Measurements from ENCODE around the gene WDR86. TPM values are rescaled to one million over a fixed set of nuclear protein-coding genes. Genes with fewer than 3 reads are reported as not detected.

The WDR86 gene
- total RNA-seq, 1 experiment from 2014 or later: 7.7 TPM

- ChIA-PET CTCF (no interaction called here), POLR2A (ENCODE audit: unreplicated experiment) (interaction anchor here (0.6 kb wide), 1 partner anchor 1058 kb away, joined by 5 read pairs; no protein-coding TSS in a partner anchor)
- H4K20me1 ChIP-seq (ENCODE audit: insufficient read depth): no peaks in the 10 kb centered on the region
- H3K4me2 ChIP-seq: no peak overlapping the region
- no peak overlapping the region for H3K4me3 ChIP-seq
- no peaks in the 10 kb centered on the region for H3K9me2 ChIP-seq (ENCODE audit: insufficient read depth)
- peaks cover 1% of the 10 kb centered on the region; the same call in 1 of the 2 replicates for H3K27me3 ChIP-seq (ENCODE audit: insufficient read depth, low read depth)
- H3K79me2 ChIP-seq (ENCODE audit: low read depth): no peaks in the 10 kb centered on the region
- no TSS peak for BruUV-seq (replicated peaks)
- no peak overlapping the region for H3K27ac ChIP-seq
- H3K9me3 ChIP-seq (ENCODE audit: insufficient read depth, low read depth): no peaks in the 10 kb centered on the region
- no peak for DNase-seq
- H3K4me1 ChIP-seq (replicated peaks; ENCODE audit: insufficient read depth): peaks cover 15% of the 10 kb centered on the region
- H3F3A ChIP-seq (ENCODE audit: insufficient read depth, low read depth): 0 out of 2 replicates have a peak, but pooled peaks cover 7% of the 10 kb centered on the region
- intact Hi-C loops (cut with micrococcal nuclease; ENCODE audit: unreplicated experiment): no loop called here
- no peak for TF ChIP-seq CTCF (conservative IDR thresholded peaks at IDR 0.05)
- no peak overlapping the region for H2AFZ ChIP-seq
- H3K36me3 ChIP-seq (ENCODE audit: low read depth): no peaks in the 10 kb centered on the region
Measured at GRCh38 chr7:151433721-151434400, 24.0 kb upstream of the WDR86 start.

GRCh38 chr7:151432658-151433521, 23.1 kb upstream of the WDR86 start:
- Histone ChIP-seq H4K20me1 (ENCODE audit: insufficient read depth) (no peaks in the 10 kb centered on the region), H3K27ac (no peak overlapping the region), H3K4me2 (no peak overlapping the region), H3K9me3 (ENCODE audit: insufficient read depth, low read depth) (no peaks in the 10 kb centered on the region), H3F3A (ENCODE audit: insufficient read depth, low read depth) (peaks cover 7% of the 10 kb centered on the region; the same call in 1 of the 2 replicates), H2AFZ (no peak overlapping the region), H3K36me3 (ENCODE audit: low read depth) (no peaks in the 10 kb centered on the region), H3K79me2 (ENCODE audit: low read depth) (no peaks in the 10 kb centered on the region), H3K9me2 (ENCODE audit: insufficient read depth) (no peaks in the 10 kb centered on the region), H3K4me1 (replicated peaks; ENCODE audit: insufficient read depth) (peaks cover 23% of the 10 kb centered on the region), H3K4me3 (no peak overlapping the region), H3K27me3 (ENCODE audit: insufficient read depth, low read depth) (no peaks in the 10 kb centered on the region)
- CTCF ChIA-PET: no interaction called here
- intact Hi-C loops (cut with micrococcal nuclease; ENCODE audit: unreplicated experiment): no loop called here
- POLR2A ChIA-PET (ENCODE audit: unreplicated experiment): interaction anchor here (0.6 kb wide), 1 partner anchor 1057 kb away, joined by 5 read pairs; no protein-coding TSS in a partner anchor
- BruUV-seq (replicated peaks): no TSS peak
- DNase-seq: no peak
- TF ChIP-seq EZH2 (IDR thresholded peaks at IDR 0.05; ENCODE audit: low read depth) (no peak), CTCF (conservative IDR thresholded peaks at IDR 0.05) (no peak; the same call in 1 of the 2 replicates)

DNA sequence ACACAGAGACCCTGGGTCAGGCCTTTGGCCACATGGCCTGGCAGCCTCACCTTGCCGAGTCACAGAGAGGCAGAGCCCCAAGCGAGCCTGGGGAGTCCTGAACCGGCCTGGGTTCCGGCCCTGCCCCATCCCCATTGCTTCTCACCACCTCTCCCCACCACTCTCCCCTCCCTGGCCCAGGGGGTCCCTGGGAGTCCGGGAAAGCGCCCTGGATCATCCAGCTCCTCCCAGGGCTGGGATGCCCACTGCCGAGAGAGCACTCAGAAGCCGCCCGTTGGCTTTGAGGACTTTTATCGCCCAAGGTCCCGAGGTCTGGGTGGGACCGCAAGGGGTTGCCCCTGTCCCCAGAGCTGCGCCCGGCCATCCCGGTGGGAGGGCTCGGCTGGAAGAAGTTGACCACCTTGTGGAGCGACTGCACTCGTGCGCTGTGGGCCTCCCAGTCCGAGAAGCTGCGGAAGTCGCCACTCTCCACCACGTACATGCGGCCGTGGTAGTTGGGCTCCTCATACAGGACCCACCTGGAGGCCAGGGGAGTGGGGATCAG, 22.0 kb upstream of the WDR86 start:
- peaks cover 7% of the 10 kb centered on the region; the same call in 1 of the 2 replicates for H3F3A ChIP-seq (ENCODE audit: insufficient read depth, low read depth)

More for the DNA sequence above, 22.0 kb upstream of the WDR86 start:
- Histone ChIP-seq H3K79me2 (ENCODE audit: low read depth) (no peaks in the 10 kb centered on the region), H3K27ac (no peak overlapping the region), H4K20me1 (ENCODE audit: insufficient read depth) (no peaks in the 10 kb centered on the region), H3K4me1 (replicated peaks; ENCODE audit: insufficient read depth) (peaks cover 31% of the 10 kb centered on the region), H3K9me2 (ENCODE audit: insufficient read depth) (no peaks in the 10 kb centered on the region), H3K4me3 (no peak overlapping the region), H3K9me3 (ENCODE audit: insufficient read depth, low read depth) (no peaks in the 10 kb centered on the region), H3K4me2 (no peak overlapping the region), H3K27me3 (ENCODE audit: insufficient read depth, low read depth) (no peaks in the 10 kb centered on the region), H3K36me3 (ENCODE audit: low read depth) (no peaks in the 10 kb centered on the region), H2AFZ (no peak overlapping the region)
- TF ChIP-seq EZH2 (IDR thresholded peaks at IDR 0.05; ENCODE audit: low read depth) (no peak), CTCF (conservative IDR thresholded peaks at IDR 0.05) (no peak)
- CTCF ChIA-PET: no interaction called here
- DNase-seq: no peak
- intact Hi-C loops (cut with micrococcal nuclease; ENCODE audit: unreplicated experiment): no loop called here
- BruUV-seq (replicated peaks): no TSS peak
- POLR2A ChIA-PET (ENCODE audit: unreplicated experiment): no interaction called here
